Testis (tissue), 2 donors: ENCODE results near the gene ABHD5.
"Not testable (repeated sequence)": the region's sequence is repeated elsewhere in the genome, so short reads cannot be mapped to it uniquely, and the experiment has no call there.

Source experiments
- CTCF ChIP-seq, 3 experiments: fragments of 450-650 bp in 2 of 3; fragments of 200-600 bp in 1 of 3; sonication (generic) in 1 of 3; IDR thresholded peaks; one replicate each; pipeline ENCODE4 v1.5.1; 2016 to 2019; ENCODE audit warnings: antibody characterized with exemption in 3 of 3, mild to moderate bottlenecking in 2 of 3, moderate library complexity in 1 of 3
- POLR2A ChIP-seq: fragments of 450-650 bp; IDR thresholded peaks from one replicate; pipeline ENCODE4 v1.6.1; 2017; ENCODE audit warnings: antibody characterized with exemption, mild to moderate bottlenecking, moderate library complexity

GRCh38 chr3:43665011-43665410, 25.7 kb upstream of the ABHD5 start:
- not testable (repeated sequence) for TF ChIP-seq POLR2A; CTCF (IDR thresholded peaks at IDR 0.05)
